Right hindlimb (tissue), 1 donor: ENCODE data around the gene GTF2A1.
"Not testable (repeated sequence)": the region's sequence is repeated elsewhere in the genome, so short reads cannot be mapped to it uniquely, and the experiment has no call there.

Experiments used
- DNase-seq: peaks from one replicate; pipeline ENCODE4 v3.0.0-alpha.2; 2018

GTF2A1 gene

GRCh38 chr14:81220830-81221578 is at the start of gene GTF2A1:
Gene GTF2A1, minus strand, starts transcription at chr14:81220959. Its CDS starts 441 bp downstream, at chr14:81220518.
- peak; percentile 98 for DNase-seq

DNA sequence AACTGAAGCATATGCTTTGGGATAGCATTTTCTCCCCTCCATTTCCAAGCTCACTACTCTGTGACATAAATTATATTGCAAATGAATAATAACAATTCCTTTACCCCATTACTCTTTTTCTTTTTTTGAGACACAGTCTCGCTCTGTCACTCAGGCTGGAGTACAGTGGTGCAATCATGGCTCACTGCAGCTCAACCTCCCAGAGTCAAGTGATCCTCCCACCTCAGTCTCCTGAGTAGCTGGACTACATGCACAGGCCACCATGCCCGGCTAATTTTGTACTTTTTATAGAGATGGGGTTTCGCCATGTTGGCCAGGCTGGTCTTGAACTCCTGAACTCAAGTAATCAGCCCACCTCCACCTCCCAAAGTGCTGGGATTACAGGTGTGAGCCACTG is 49.2 kb upstream of the GTF2A1 start:
- no peak for DNase-seq

DNA sequence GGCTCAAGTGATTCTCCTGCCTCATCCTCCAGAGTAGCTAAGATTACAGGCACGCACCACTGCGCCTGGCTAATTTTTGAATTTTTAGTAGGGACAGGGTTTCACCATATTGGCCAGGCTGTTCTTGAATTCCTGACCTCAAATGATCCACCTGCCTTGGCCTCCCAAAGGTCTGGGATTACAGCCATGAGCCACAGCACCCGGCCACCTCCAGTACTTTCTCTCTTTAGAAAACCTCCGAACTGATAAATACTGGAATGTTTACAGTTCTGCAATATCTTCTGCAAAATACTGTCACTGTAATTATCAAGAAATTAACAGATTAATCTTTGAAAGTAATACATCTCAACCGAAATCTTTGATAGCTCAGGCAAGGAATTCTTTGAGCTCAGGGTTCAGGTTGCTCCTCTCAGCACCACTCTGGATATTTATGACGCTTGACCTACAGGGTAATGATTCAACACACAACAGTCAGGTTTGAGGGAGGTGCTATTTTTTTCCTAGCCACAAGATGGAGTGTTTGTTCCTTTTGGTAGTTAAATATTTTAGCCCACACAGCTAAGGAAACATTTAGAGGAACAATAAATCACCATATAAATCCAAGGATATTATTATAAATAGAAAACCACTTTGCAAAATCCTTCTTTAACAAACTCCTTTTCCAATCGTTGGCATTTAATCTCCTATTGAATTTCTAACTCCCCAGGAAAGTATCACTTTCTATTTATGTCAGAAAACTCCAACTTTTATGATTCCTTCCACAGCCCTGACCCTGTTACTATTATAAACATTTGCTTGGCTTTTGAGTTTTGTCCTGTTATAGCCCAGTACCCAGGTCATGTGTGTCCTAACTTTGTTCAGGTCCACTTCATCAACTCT is 48.6 kb upstream of the GTF2A1 start:
- DNase-seq = no peak

DNA sequence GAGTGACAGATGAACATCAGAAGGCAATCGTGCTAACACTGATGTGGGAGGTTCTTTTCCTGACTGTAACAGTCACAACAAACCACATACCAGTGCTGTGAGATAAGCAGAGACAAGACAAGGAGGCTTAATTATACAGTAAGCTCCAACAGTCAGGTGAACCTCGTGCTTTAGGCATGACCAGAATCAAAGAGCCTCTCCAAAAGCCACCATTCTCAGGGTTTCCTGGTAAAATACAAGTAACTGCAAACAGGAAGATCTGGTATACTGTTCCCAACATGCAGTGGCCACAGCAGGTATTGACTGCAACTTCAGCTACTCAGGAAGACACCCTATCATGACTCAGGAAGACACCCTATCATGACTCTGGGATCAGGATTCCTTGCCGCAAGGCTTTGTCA is 47.3 kb upstream of the GTF2A1 start:
- no peak for DNase-seq

GRCh38 chr14:81265636-81266169 is 44.9 kb upstream of the GTF2A1 start:
- DNase-seq = no peak

DNA sequence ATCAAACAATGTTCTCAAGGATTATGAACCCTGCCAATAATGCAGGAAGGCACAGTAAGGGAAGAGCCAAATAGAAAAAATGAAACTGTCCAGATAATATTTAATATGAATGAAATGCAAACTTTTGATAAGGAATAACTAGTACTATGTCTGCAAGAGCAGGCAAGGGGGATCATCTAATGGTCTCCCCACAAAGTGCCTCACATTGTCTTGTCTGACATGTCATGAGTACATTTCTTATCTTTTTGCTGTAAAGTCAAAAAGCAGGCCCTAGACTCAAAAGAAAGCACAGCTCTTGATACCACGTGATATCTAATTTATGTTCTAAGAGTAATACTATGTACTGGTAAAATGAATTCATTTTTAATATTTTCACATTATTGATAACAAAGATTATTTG is 43.9 kb upstream of the GTF2A1 start:
- DNase-seq = no peak

- no peak for DNase-seq
These were observed 43.1 kb upstream of the GTF2A1 start for GRCh38 chr14:81263777-81264410.

DNA sequence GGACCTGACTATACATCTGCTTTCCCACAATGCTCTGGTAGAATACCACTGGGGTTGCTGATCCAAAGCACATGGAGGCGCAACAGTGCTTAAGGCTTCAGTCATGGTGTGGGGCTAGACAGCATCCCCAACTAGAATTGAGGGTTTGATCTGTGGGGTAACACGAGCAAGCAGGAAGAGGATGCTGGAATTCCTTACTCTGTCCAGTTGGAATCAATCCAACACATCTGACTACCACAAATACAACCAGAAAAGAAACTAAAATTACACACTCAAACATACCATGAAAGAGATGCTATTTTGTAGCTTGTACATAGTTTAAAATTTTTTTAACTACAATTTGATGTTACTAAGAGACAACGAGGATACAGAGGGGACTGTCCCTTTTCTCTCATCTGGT is 40.4 kb upstream of the GTF2A1 start:
- no peak for DNase-seq

DNA sequence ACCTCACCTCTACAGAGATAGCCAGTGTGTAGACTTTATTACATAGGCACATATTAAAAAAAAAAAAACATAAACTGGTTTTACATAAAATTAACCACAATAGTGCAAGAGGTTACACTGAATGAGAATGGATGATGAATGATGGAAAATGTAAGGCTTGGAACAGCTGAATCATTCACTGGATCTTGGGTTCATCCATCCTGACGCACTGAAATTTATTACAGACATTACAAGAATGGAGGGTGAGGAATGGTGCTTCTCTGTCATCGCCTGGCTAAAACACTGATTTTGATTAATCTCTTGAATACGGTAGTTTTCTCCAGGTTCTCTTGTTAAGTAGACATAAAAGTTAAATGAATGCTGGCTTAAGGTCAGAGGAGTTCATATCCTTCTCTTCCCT is 40.0 kb upstream of the GTF2A1 start:
- DNase-seq = no peak

DNA sequence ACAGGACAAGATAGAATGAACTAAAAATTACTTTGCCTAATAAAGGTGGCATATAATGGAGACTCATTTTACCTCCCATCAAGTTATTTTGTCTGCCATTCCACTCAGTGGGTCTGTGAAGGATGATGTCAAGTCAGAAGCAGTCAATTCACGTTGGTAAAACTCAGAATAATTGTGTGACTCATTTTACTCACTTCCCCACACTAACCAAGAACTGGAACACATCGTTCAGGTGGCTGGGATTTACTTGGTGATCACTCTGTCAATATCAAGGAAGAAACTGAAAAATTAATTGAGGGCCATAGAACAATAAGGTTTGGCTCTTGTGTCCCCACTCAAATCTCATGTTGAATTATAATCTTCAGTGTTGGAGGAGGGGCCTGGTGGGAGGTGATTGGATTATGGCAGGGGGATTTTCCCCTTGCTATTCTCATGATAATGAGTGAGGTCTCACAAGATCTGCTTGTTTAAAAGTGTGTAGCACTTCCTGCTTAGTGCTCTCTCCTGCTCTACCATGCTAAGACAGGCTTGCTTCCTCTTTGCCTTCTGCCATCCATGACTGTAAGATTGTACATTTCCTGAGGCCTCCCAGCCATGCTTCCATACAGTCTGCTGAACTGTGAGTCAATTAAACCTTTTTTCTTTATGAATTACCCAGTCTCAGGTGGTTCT is 35.7 kb upstream of the GTF2A1 start:
- no peak for DNase-seq

GRCh38 chr14:81252278-81252677 is 31.5 kb upstream of the GTF2A1 start:
- DNase-seq = no peak

- no peak for DNase-seq
These were observed 26.6 kb upstream of the GTF2A1 start for GRCh38 chr14:81247271-81247766.

GRCh38 chr14:81246461-81247270 is 25.9 kb upstream of the GTF2A1 start:
- no peak for DNase-seq

DNA sequence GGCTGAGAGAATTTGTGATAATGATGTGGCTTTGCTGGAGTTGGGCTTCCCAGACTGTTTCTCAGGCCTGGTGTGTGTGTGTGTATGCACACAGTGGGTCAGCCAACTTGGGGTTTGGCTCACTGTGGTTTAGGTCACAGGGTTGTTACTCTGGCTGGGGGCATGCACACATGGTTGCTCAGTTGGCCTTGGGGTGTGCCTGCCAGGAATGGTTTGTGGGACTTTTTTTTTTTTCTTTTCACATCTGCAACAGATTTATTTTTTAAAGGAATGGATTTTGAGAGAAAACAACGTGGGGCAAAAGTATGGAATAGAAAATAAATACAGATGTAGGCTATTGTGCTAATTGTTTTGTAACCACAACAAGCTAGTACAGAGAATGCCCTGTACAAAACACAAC is 25.0 kb upstream of the GTF2A1 start:
- no peak for DNase-seq

DNA sequence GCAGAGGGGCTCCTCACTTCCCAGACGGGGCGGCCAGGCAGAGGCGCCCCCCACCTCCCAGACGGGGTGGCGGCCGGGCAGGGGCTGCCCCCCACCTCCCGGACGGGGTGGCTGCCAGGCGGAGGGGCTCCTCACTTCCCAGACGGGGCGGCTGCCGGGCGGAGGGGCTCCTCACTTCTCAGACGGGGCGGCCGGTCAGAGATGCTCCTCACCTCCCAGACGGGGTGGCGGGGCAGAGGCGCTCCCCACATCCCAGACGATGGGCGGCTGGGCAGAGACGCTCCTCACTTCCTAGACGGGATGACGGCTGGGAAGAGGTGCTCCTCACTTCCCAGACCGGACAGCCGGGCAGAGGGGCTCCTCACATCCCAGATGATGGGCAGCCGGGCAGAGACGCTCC is 23.7 kb upstream of the GTF2A1 start:
- not testable (repeated sequence) for DNase-seq

DNA sequence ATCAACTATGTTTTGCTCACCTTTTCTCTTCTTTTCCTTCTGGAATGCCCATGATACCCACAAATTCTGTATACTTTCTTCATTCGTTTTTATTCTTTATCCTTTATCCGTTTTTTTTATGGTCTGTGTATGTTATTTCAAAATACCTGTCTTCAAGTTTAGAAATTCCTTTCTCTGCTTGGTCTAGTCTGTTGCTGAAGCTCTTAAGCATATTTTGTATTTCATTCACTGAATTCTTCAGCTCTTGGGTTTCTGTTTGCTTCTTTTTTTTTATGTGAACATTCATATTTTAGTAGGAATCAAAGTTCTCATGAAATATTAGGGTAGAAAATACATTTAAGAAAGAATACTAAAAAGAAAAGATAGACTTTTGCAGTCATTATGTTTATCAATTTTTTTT is 22.7 kb upstream of the GTF2A1 start:
- no peak for DNase-seq

DNA sequence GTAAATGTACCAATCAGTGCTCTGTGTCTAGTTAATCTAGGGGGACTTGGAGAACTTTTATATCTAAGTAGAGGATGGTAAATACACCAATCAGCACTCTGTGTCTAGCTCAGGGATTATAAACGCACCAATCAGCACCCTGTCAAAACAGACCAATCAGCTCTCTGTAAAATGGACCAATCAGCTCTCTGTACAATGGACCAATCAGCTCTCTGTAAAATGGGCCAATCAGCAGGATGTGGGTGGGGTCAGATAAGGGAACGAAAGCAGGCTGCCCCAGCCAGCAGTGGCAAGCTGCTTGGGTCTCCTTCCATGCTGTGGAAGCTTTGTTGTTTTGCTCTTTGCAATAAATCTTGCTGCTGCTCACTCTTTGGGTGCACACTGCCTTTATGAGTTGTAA is 16.1 kb upstream of the GTF2A1 start:
- DNase-seq = not testable (repeated sequence)

DNA sequence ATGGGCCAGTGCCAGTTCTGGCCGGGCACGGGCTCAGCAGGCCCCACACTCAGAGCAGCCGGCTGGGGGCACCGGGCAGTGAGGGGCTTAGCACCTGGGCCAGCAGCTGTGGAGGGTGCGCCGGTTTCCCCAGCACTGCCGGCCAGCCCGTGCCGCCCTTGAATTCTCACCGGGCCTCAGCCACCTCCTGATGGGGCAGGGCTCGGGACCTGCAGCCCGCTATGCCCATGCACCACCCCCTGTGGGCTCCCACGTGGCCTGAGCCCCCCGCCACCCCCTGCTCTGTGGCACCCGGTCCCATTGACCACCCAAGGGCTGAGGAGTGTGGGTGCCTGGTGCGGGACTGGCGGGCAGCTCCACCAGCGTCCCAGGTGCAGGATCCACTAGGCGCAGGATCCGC is 15.4 kb upstream of the GTF2A1 start:
- no peak for DNase-seq

DNA sequence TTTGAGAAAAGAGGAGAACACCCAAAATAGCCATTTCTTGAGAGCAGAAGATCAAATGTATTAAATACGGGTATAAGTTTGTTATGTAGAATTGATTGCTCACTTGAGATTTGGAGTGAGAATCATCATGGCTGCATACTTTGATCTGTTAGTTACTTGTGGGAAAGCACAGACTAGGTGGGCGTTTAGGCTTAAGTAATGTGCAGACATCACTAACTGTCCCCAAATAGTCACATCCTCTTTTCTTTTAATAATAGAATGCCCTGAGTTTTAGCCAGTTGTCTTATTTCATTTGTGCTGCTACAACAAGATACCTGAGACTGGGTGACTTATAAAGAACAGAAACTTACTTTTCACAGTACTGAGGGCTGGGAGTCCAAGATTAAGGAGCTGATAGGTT is 14.3 kb upstream of the GTF2A1 start:
- no peak for DNase-seq

GRCh38 chr14:81234278-81234677 is 13.5 kb upstream of the GTF2A1 start:
- no peak for DNase-seq

DNA sequence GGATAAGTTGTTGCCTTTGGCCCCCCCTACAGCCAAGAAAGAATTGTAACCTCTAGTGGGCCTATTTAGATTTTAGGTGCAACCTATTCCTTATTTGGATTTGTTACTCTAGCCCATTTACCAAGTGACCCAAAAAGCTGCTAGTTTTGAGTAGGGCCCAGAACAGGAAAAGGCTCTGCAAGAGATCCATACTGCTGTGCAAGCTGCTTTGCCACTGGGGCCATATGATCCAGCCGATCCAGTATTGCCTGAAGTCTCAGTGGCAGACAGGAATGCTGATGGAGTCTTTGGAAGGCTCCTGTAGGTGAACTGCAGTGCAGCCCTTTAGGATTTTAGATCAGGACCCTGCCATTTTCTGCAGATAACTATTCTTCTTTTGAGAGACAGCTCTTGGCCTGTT is 12.9 kb upstream of the GTF2A1 start:
- no peak for DNase-seq

GRCh38 chr14:81231540-81231939 is 10.8 kb upstream of the GTF2A1 start:
- no peak for DNase-seq
